KMS-11 (cell line): ENCODE measurements around the gene TTC21A.

Source experiments
- H2AFZ ChIP-seq: fragments of 200-600 bp; sonication (generic); 2 replicates; pipeline ENCODE4 v1.6.1; 2016; ENCODE audit warnings: antibody characterized with exemption, mixed run types, low read depth
- H3K27ac ChIP-seq: fragments of 200-600 bp; sonication (generic); 2 replicates; pipeline ENCODE4 v1.6.1; 2016; ENCODE audit warnings: mild to moderate bottlenecking, mixed run types
- H3K27me3 ChIP-seq: fragments of 200-600 bp; sonication (generic); 2 replicates; pipeline ENCODE4 v1.6.1; 2017; ENCODE audit warnings: mild to moderate bottlenecking, low read depth, mixed run types, moderate library complexity; ENCODE audit not compliant: insufficient read depth
- H3K36me3 ChIP-seq: fragments of 200-600 bp; sonication (generic); 2 replicates; pipeline ENCODE4 v1.6.1; 2017; ENCODE audit warnings: mild to moderate bottlenecking, mixed run types; ENCODE audit not compliant: insufficient read depth
- H3K4me1 ChIP-seq: fragments of 200-600 bp; sonication (generic); 2 replicates; pipeline ENCODE4 v1.6.1; 2016; ENCODE audit warnings: mild to moderate bottlenecking, low read depth, mixed run types; ENCODE audit not compliant: poor library complexity, severe bottlenecking
- H3K4me2 ChIP-seq: fragments of 200-600 bp; sonication (generic); 2 replicates; pipeline ENCODE4 v1.7.0; 2016; ENCODE audit warnings: mild to moderate bottlenecking, mixed run types
- H3K4me3 ChIP-seq: fragments of 200-600 bp; sonication (generic); IDR thresholded peaks from 2 replicates; pipeline ENCODE4 v1.6.1; 2017; ENCODE audit warnings: low read depth, low read length, mixed read lengths; ENCODE audit not compliant: insufficient read depth
- H3K79me2 ChIP-seq: fragments of 200-600 bp; sonication (generic); 2 replicates; pipeline ENCODE4 v1.6.1; 2016; ENCODE audit warnings: low read depth, mixed run types; ENCODE audit not compliant: insufficient read depth
- H3K9ac ChIP-seq: fragments of 200-600 bp; sonication (generic); 2 replicates; pipeline ENCODE4 v1.6.1; 2016; ENCODE audit warnings: mild to moderate bottlenecking, mixed run types
- H4K20me1 ChIP-seq: fragments of 200-600 bp; sonication (generic); 2 replicates; pipeline ENCODE4 v1.6.1; 2016; ENCODE audit warnings: mild to moderate bottlenecking, mixed run types; ENCODE audit not compliant: insufficient read depth
- CTCF ChIP-seq: fragments of 200-600 bp; sonication (generic); conservative IDR thresholded peaks from 2 replicates; pipeline ENCODE4 v1.6.1; 2017; ENCODE audit warnings: low read depth, mild to moderate bottlenecking, antibody characterized with exemption, low read length, moderate library complexity, mixed read lengths

TTC21A gene

GRCh38 chr3:39118079-39118478, 10.6 kb downstream of the TTC21A start:
- TF ChIP-seq CTCF, result no peak
- H3K9ac ChIP-seq, result no peak overlapping the region
- no peaks in the 10 kb centered on the region for H4K20me1 ChIP-seq
- H3K27ac ChIP-seq, result no peak overlapping the region
- H3K79me2 ChIP-seq, result no peaks in the 10 kb centered on the region
- no peak overlapping the region for H2AFZ ChIP-seq
- no peaks in the 10 kb centered on the region for H3K4me1 ChIP-seq
- H3K36me3 ChIP-seq, result no peaks in the 10 kb centered on the region
- H3K4me3 ChIP-seq, result no peak overlapping the region
- H3K4me2 ChIP-seq, result no peak overlapping the region
- H3K27me3 ChIP-seq, result no peaks in the 10 kb centered on the region

GRCh38 chr3:39118931-39119660, 11.6 kb downstream of the TTC21A start:
- Histone ChIP-seq H3K9ac (no peak overlapping the region), H4K20me1 (no peaks in the 10 kb centered on the region), H3K4me2 (no peak overlapping the region), H3K4me1 (no peaks in the 10 kb centered on the region), H3K36me3 (no peaks in the 10 kb centered on the region), H3K79me2 (no peaks in the 10 kb centered on the region), H3K4me3 (no peak overlapping the region), H3K27me3 (no peaks in the 10 kb centered on the region), H3K27ac (no peak overlapping the region), H2AFZ (no peak overlapping the region)
- no peak for TF ChIP-seq CTCF

- Histone ChIP-seq H3K4me2 (no peak overlapping the region), H3K9ac (no peak overlapping the region), H3K4me3 (no peak overlapping the region)
These were observed 14.1 kb downstream of the TTC21A start for GRCh38 chr3:39121621-39122020.

GRCh38 chr3:39122813-39123212, 15.3 kb downstream of the TTC21A start:
- H3K27ac ChIP-seq, result no peak overlapping the region
- H3K27me3 ChIP-seq, result no peaks in the 10 kb centered on the region
- H3K4me3 ChIP-seq, result no peak overlapping the region
- TF ChIP-seq CTCF, result no peak
- H3K4me2 ChIP-seq, result no peak overlapping the region
- no peaks in the 10 kb centered on the region for H3K4me1 ChIP-seq
- no peaks in the 10 kb centered on the region for H3K36me3 ChIP-seq
- no peaks in the 10 kb centered on the region for H4K20me1 ChIP-seq
- no peak overlapping the region for H2AFZ ChIP-seq
- no peak overlapping the region for H3K9ac ChIP-seq
- H3K79me2 ChIP-seq, result no peaks in the 10 kb centered on the region

More at GRCh38 chr3:39121621-39122020, 14.1 kb downstream of the TTC21A start:
- Histone ChIP-seq H3K27me3 (no peaks in the 10 kb centered on the region), H3K27ac (no peak overlapping the region), H3K36me3 (no peaks in the 10 kb centered on the region), H2AFZ (no peak overlapping the region), H3K79me2 (no peaks in the 10 kb centered on the region), H3K4me1 (no peaks in the 10 kb centered on the region), H4K20me1 (no peaks in the 10 kb centered on the region)
- TF ChIP-seq CTCF, result no peak
